MG63 (cell line): ENCODE measurements around the gene ALG10B. TPM values are rescaled to one million over a fixed set of nuclear protein-coding genes. Genes with fewer than 3 reads are reported as not detected.
"Not testable (repeated sequence)": the region's sequence is repeated elsewhere in the genome, so short reads cannot be mapped to it uniquely, and the experiment has no call there.

Source experiments
- DNase-seq: peaks from one replicate; pipeline ENCODE4 v3.0.0-alpha.2; 2020
- H3K27me3 ChIP-seq: fragments of 250-450 bp; sonication (Bioruptor Pico); 2 replicates; pipeline ENCODE4 v1.5.1; 2020; ENCODE audit warnings: mild to moderate bottlenecking, moderate library complexity
- H3K36me3 ChIP-seq: fragments of 250-450 bp; sonication (Bioruptor Pico); 2 replicates; pipeline ENCODE4 v1.5.1; 2020; ENCODE audit warnings: mild to moderate bottlenecking, moderate library complexity
- H3K4me3 ChIP-seq: fragments of 250-450 bp; sonication (Bioruptor Pico); 2 replicates; pipeline ENCODE4 v1.5.1; 2020; ENCODE audit warnings: mild to moderate bottlenecking, moderate library complexity
- H3K9me3 ChIP-seq: fragments of 250-450 bp; sonication (Bioruptor Pico); 2 replicates; pipeline ENCODE4 v1.5.1; 2020; ENCODE audit warnings: mild to moderate bottlenecking, moderate library complexity
- total RNA-seq: library from RNA; depleted of rRNA; stranded (reverse); fragments of >200 nt; shearing (Covaris generic); gene quantifications from 2 replicates; pipeline ENCODE4 v1.2.3, GENCODE V29; 2014; ENCODE audit warnings: low replicate concordance

ALG10B gene
- total RNA-seq, 1 experiment from 2014 or later: 1.3 TPM

GRCh38 chr12:38350342-38351174 lies 34.0 kb downstream of the ALG10B start:
- Histone ChIP-seq H3K36me3 (no peaks in the 10 kb centered on the region), H3K27me3 (no peaks in the 10 kb centered on the region), H3K4me3 (no peak overlapping the region), H3K9me3 (no peaks in the 10 kb centered on the region; the same call in 1 of the 2 replicates)
- no peak for DNase-seq

GRCh38 chr12:38351175-38351508 lies 34.6 kb downstream of the ALG10B start:
- H3K27me3 ChIP-seq, H3K4me3 ChIP-seq, H3K36me3 ChIP-seq, DNase-seq, H3K9me3 ChIP-seq: not testable (repeated sequence)

DNA sequence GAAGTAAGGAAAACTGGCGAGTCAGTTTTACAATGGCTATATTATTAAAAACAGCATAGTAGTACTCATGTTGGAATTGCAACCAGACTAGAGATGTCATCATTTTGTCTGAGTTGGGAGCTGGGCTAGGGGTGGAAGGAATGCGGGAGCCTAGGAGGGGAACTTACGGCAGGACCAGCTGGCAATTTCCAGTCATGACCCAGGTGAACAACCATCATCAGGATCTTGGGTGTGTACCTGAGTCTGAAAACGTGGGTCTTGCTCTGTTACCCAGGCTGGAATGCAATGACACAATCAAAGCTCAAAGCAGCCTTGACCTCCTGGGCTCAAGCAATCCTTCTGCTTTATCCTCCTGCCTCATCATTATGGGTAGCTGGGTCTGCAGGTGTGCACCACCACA lies 50.9 kb downstream of the ALG10B start:
- Histone ChIP-seq H3K9me3 (no peaks in the 10 kb centered on the region), H3K4me3 (no peak overlapping the region), H3K36me3 (no peaks in the 10 kb centered on the region), H3K27me3 (no peaks in the 10 kb centered on the region)
- no peak for DNase-seq

GRCh38 chr12:38370311-38370710 lies 53.7 kb downstream of the ALG10B start:
- H3K27me3 ChIP-seq: no peaks in the 10 kb centered on the region
- H3K4me3 ChIP-seq: no peak overlapping the region
- H3K36me3 ChIP-seq: no peaks in the 10 kb centered on the region
- no peaks in the 10 kb centered on the region; the same call in 1 of the 2 replicates for H3K9me3 ChIP-seq
- no peak for DNase-seq

- H3K9me3 ChIP-seq: peaks cover 2% of the 10 kb centered on the region; the same call in 1 of the 2 replicates
- no peak for DNase-seq
- H3K27me3 ChIP-seq: no peaks in the 10 kb centered on the region
- H3K4me3 ChIP-seq: no peak overlapping the region
- H3K36me3 ChIP-seq: no peaks in the 10 kb centered on the region
These were observed 57.2 kb downstream of the ALG10B start for GRCh38 chr12:38373784-38374183.

DNA sequence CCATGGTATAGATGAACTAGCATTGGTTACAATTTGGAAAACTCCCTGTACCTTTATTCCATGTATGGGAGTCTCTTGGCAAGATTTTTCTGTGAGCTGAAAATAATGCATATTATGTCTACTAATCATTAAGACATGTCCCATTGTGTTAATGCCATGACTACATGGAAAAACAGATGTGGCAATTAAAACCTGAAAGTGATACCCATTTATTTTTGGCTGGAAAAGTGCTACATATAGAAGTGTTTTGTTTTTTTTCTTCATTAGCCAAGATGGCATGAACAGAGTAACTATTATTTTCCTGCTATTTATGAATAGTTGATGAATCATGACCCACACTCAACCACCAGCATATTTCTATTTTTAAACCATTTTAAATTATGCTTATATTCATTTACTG lies 58.2 kb downstream of the ALG10B start:
- Histone ChIP-seq H3K4me3 (peak overlapping the region; percentile 11; the same call in 1 of the 2 replicates), H3K27me3 (no peaks in the 10 kb centered on the region), H3K9me3 (peaks cover 5% of the 10 kb centered on the region; the same call in 1 of the 2 replicates), H3K36me3 (no peaks in the 10 kb centered on the region)
- no peak for DNase-seq
